GM19372 (cell line): ENCODE data around the gene RNU6-8.

Experiments
- ATAC-seq: cut with Tn5 transposase; IDR thresholded peaks from one replicate; pipeline ENCODE4 v1.9.1; 2021; ENCODE audit warnings: mild to moderate bottlenecking, low read depth, moderate library complexity; ENCODE audit not compliant: unreplicated experiment

Gene RNU6-8

GRCh38 chr14:32166029-32166428 is 37.0 kb downstream of the RNU6-8 start:
- ATAC-seq, result no peak
